Thyroid gland (tissue), 4 donors: ENCODE results near the gene TLE1.

Experiments
- CTCF ChIP-seq, 6 experiments: fragments of 200-600 bp in 3 of 6; fragments of 450-650 bp in 3 of 6; sonication (generic) in 3 of 6; IDR thresholded peaks; one replicate each; pipeline ENCODE4 v1.5.1; 2016 to 2019; ENCODE audit warnings: antibody characterized with exemption in 6 of 6, mild to moderate bottlenecking in 2 of 6, inconsistent platforms in 1 of 6, moderate library complexity in 1 of 6
- POLR2A ChIP-seq, 2 donors: fragments of 450-650 bp; IDR thresholded peaks; one replicate each; pipeline ENCODE4 v1.6.1; 2017; ENCODE audit warnings: antibody characterized with exemption in 2 of 2, mild to moderate bottlenecking in 2 of 2, moderate library complexity in 1 of 2

GRCh38 chr9:81548911-81549310 is 140.4 kb downstream of the TLE1 start:
- TF ChIP-seq CTCF (IDR thresholded peaks at IDR 0.05): no peak
- no peak for TF ChIP-seq POLR2A (IDR thresholded peaks at IDR 0.05)
